ENCODE measurements around the gene FOXD4.
"Not testable (repeated sequence)": the region's sequence is repeated elsewhere in the genome, so short reads cannot be mapped to it uniquely, and the experiment has no call there.

FOXD4 gene

DNA sequence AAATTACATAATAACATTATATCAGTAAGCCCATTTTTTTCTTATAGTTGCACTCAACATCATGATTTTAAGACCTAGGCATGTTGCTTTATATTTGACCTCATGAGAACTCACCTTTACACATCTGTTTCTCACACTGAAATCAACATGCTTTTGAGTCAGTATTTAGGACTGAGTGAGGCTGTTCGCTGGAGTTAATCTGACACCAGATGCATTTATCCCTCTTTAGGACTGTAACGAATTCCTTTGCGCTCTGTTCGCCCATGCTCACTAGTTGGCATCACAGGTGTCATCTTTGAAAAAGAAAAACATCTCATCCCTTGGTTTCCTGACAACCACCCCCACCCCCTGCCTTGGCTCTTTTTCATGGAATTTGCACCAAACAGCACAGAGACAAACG is 24.3 kb downstream of the FOXD4 start:
- not testable (repeated sequence) for DNase-seq (ENCODE audit: low read depth)

DNA sequence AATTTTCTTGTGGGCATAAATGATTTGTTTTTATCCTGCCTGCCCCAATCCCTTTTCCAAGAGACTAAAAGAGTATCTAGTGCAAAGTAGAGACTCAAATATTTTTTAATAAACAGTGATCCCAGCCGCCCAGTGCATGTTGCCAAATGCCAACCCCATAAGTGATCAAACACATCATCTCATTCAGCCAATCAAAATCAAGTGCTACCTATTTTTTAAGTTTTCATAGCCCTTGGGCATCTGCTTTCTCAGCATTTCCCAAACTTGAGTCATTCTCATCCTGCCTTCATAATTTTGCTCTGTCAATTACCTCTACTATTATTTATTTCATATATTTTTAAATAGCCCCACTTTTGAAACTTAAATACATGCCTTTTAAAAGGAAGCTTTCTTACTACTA is 27.4 kb downstream of the FOXD4 start:
- DNase-seq (ENCODE audit: low read depth), result not testable (repeated sequence)

DNA sequence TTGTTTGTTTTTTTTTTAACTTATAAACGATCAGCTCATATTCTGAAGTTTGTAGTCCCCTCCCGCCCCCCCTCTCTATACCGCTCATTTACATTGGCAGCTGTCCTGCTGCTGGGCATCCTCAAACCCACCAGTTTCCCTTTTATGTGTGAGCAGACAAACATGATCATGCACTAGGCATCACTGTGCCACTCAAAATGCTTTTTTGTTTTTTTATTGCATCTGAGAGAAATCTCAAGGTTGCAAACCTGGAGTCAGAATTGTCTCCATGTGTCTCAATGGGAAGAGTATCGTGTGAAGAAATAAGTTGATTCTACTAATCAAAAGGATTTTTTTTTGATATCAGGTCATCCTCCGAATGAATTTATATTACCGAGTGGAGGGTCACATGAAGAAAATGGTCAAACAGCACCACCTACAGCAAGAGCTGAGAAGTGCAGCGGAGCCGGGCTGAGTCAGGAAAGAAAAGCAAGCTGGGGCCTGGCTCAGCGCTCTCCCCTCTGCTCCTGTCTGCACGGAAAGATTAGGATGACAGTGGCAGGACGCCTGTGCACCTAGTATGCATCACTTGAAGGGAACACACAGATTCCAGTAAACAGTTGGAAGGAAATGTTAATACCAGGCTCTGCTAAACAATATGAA is 29.7 kb downstream of the FOXD4 start:
- DNase-seq (ENCODE audit: low read depth), result not testable (repeated sequence)

- DNase-seq (ENCODE audit: low read depth), result not testable (repeated sequence)
These were observed 30.4 kb downstream of the FOXD4 start for GRCh38 chr9:87860-88259.

GRCh38 chr9:87105-87504 is 31.1 kb downstream of the FOXD4 start:
- DNase-seq (ENCODE audit: low read depth), result not testable (repeated sequence)

DNA sequence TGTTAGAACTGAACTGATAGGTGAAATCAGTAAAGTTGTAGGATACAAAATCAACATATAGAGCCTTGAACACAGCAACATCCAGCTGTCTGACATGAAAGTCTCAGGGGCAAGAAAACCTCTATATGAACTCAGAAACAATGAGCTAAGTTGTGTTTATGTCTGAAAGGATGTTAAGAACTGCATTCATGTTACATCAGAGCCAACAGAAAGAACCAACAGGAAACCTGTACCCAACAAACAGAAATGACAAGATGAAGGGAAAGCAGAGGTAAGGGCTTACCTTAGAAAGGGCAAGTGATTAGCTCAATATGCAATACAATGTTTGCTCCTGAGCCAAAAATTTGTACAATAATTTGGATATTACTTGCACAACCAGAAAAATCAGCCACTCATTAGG is 31.5 kb downstream of the FOXD4 start:
- not testable (repeated sequence) for DNase-seq (ENCODE audit: low read depth)

DNA sequence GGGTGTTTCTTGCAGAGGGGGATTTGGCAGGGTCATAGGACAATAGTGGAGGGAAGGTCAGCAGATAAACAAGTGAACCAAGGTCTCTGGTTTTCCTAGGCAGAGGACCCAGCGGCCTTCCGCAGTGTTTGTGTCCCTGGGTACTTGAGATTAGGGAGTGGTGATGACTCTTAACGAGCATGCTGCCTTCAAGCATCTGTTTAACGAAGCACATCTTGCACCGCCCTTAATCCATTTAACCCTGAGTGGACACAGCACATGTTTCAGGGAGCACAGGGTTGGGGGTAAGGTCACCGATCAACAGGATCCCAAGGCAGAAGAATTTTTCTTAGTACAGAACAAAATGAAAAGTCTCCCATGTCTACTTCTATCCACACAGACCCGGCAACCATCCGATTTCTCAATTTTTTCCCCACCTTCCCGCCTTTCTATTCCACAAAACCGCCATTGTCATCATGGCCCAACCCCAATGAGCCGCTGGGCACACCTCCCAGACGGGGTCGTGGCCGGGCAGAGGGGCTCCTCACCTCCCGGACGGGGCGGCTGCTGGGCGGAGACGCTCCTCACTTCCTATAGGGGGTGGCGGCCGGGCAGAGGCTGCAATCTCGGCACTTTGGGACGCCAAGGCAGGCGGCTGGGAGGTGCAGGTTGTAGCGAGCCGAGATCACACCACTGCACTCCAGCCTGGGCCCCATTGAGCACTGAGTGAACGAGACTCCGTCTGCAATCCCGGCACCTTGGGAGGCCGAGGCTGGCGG is 35.1 kb downstream of the FOXD4 start:
- DNase-seq (ENCODE audit: low read depth), result not testable (repeated sequence)

DNA sequence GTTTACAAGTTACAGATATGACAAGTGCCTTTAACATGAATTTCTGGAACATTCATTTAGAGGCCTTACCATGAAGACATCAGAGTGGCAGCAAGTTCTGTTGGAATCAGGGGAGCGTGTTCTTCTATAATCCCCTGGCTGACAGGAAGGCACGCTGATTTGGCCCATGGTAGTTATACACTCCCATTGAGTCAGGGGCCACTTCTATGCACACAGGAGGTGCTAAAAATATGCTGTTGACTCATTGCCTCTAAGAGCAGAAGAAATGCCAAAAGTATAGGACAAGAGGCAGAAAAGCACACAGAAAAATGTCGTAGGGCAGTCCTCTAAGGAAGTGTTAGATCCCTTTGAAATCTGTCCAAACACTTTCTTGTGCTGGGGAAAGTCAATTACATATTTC is 39.9 kb downstream of the FOXD4 start:
- DNase-seq (ENCODE audit: low read depth), result not testable (repeated sequence)

DNA sequence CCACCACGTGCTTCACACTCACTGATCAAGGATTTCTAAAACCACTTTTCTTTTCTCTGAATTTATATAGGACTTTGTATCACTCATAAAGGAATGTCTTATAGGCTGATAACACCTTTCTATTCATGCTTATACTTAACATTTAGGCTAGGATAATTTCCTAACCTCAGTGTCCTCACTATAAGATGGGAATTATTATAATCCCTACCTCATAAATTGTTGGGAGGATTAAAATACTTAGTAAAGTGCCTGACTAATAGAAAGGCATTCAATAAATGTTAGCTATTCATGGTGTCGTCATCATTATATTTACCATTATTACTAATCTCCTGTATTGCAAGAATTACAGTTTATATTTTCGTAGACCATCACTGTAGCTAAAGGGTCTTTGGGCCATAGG is 41.8 kb downstream of the FOXD4 start:
- DNase-seq (ENCODE audit: low read depth), result not testable (repeated sequence)

DNA sequence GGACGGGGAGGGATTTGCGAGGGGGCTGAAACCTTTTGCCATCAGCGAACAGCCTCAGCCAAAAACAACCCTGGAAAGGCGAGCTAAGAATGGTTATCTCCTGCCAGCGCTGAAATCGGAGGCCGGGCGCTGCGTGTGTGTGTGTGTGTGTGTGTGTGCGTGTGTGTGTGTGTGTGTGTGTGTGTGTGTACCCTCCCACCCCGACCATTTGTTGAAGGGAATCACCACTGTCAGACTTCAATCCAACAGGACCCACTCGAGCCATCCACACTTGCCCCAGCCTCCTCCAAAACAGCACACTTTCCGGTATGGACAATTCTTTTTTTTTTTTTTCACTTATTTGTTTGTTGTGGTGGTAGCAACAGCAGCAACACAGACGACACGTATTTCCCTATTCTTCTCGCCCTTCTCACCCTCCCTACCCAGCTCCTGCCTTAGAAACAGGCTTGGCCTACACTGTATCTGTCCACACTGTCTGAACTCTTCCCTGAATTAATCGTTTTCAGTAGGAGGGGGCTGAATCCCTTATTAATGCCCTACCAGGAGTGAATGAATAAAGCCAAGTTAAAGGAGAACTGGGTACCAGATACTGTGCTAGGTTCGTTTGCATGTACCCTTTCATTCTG is 44.2 kb downstream of the FOXD4 start:
- not testable (repeated sequence) for DNase-seq (ENCODE audit: low read depth)

- peak; percentile 17 for DNase-seq (ENCODE audit: low read depth)
These were observed 44.9 kb downstream of the FOXD4 start for GRCh38 chr9:73076-73899.
